BLaER1 treated with 17β-estradiol and CSF1 and Interleukin-3, amounts not matched to agents 10 nM and 100 nM (cell line): ENCODE results near the gene OPALIN.
A peak's percentile ranks its signal among the peaks of the same experiment; 100 is the strongest.
"Not testable (repeated sequence)": the region's sequence is repeated elsewhere in the genome, so short reads cannot be mapped to it uniquely, and the experiment has no call there.

Source experiments
- H3K27ac ChIP-seq, 11 experiments: shearing (Covaris generic); formaldehyde crosslinking; 2 replicates each; pipeline ENCODE4 v1.8.1; 2022
- H3K27me3 ChIP-seq, 11 experiments: shearing (Covaris generic); formaldehyde crosslinking; 2 replicates each; pipeline ENCODE4 v1.8.1; 2022
- H3K36me3 ChIP-seq, 11 experiments: shearing (Covaris generic); formaldehyde crosslinking; 2 replicates each; pipeline ENCODE4 v1.8.1; 2022
- H3K4me1 ChIP-seq, 10 experiments: shearing (Covaris generic); formaldehyde crosslinking; 2 replicates each; pipeline ENCODE4 v1.8.1; 2022
- H3K4me2 ChIP-seq, 11 experiments: shearing (Covaris generic); formaldehyde crosslinking; 2 replicates each; pipeline ENCODE4 v1.8.1; 2022
- H3K4me3 ChIP-seq, 10 experiments: shearing (Covaris generic); formaldehyde crosslinking; 2 replicates each; pipeline ENCODE4 v1.8.1; 2022
- H3K9ac ChIP-seq, 11 experiments: shearing (Covaris generic); formaldehyde crosslinking; 2 replicates each; pipeline ENCODE4 v1.8.1; 2022
- H3K9me3 ChIP-seq, 11 experiments: shearing (Covaris generic); formaldehyde crosslinking; replicated peaks in 1 of 11; 2 replicates each; pipeline ENCODE4 v1.8.1; 2022
- H4K20me1 ChIP-seq, 11 experiments: shearing (Covaris generic); formaldehyde crosslinking; 2 replicates each; pipeline ENCODE4 v1.8.1; 2022
- Cebpa-rat ChIP-seq, 11 experiments: shearing (Covaris generic); IDR thresholded peaks; 2 replicates each; pipeline ENCODE4 v1.8.1; 2022

OPALIN gene

GRCh38 chr10:96309628-96310320 lies 49.0 kb downstream of the OPALIN start:
- no peak for TF ChIP-seq Cebpa-rat (IDR thresholded peaks at IDR 0.05)
- Histone ChIP-seq H3K27ac (peak overlapping the region in 9 of 11 experiments; percentile 67 to 94 (median 87); a peak in 20 of 22 replicates), H3K4me2 (peak overlapping the region; percentile 71 to 98 (median 94)), H4K20me1 (peaks cover 0 to 50% (median 0%) of the 10 kb centered on the region in 11 experiments; a peak in 4 of 22 replicates), H3K4me3 (peak overlapping the region in 8 of 10 experiments; percentile 3 to 89 (median 64); a peak in 13 of 20 replicates), H3K4me1 (peaks cover 62 to 99% (median 86%) of the 10 kb centered on the region in 10 experiments), H3K9me3 (no peaks in the 10 kb centered on the region), H3K9ac (peak overlapping the region in 10 of 11 experiments; percentile 34 to 86 (median 81); a peak in 18 of 22 replicates), H3K27me3 (no peaks in the 10 kb centered on the region), H3K36me3 (peaks cover 0 to 99% (median 0%) of the 10 kb centered on the region in 11 experiments; a peak in 7 of 22 replicates)

DNA sequence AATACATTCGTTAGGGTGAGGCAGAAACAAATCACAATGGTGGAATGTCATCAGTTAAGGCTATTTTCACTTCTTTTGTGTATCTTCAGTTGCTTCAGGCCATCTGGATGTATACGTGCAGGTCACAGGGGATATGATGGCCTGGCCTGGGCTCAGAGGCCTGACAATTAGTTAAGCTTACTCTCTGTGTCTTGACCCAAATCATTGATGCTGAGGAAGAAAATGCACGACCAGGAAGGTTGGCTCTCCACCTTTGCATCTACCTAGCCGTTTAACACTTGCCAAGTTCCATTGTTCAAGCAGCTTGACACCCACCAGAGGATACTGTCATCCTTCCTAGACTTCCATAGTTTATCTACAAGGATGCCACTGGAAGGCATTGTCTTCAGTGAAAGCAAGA lies 49.9 kb downstream of the OPALIN start:
- Histone ChIP-seq H3K4me2 (peak overlapping the region; percentile 71 to 98 (median 94)), H3K36me3 (peaks cover 0 to 95% (median 0%) of the 10 kb centered on the region in 11 experiments; a peak in 7 of 22 replicates), H3K4me3 (peak overlapping the region in 8 of 10 experiments; percentile 33 to 89 (median 64); a peak in 14 of 20 replicates), H3K27ac (peak overlapping the region in 9 of 11 experiments; percentile 67 to 94 (median 87); a peak in 18 of 22 replicates), H4K20me1 (peaks cover 0 to 41% (median 0%) of the 10 kb centered on the region in 11 experiments; a peak in 4 of 22 replicates), H3K9ac (peak overlapping the region in 9 of 11 experiments; percentile 51 to 86 (median 82); a peak in 17 of 22 replicates), H3K4me1 (peaks cover 56 to 99% (median 86%) of the 10 kb centered on the region in 10 experiments)
- not testable (repeated sequence) for H3K9me3 ChIP-seq, H3K27me3 ChIP-seq

- H3K9me3 ChIP-seq: no peaks in the 10 kb centered on the region
- H3K27ac ChIP-seq: peak overlapping the region; percentile 1 to 94 (median 82); a peak in 20 of 22 replicates
- peaks cover 0 to 72% (median 0%) of the 10 kb centered on the region in 11 experiments; a peak in 6 of 22 replicates for H3K36me3 ChIP-seq
- TF ChIP-seq Cebpa-rat (IDR thresholded peaks at IDR 0.05): no peak
- peak overlapping the region; percentile 82 to 98 (median 94) for H3K4me2 ChIP-seq
- H3K4me3 ChIP-seq: peak overlapping the region; percentile 38 to 89 (median 64)
- H3K4me1 ChIP-seq: peaks cover 56 to 100% (median 92%) of the 10 kb centered on the region in 10 experiments
- H4K20me1 ChIP-seq: peaks cover 0 to 17% (median 0%) of the 10 kb centered on the region in 11 experiments; a peak in 2 of 22 replicates
- no peaks in the 10 kb centered on the region for H3K27me3 ChIP-seq
- peak overlapping the region; percentile 58 to 86 (median 82) for H3K9ac ChIP-seq
Measured at GRCh38 chr10:96306516-96306915, 52.3 kb downstream of the OPALIN start.

GRCh38 chr10:96305019-96305418 lies 53.8 kb downstream of the OPALIN start:
- peak overlapping the region in 9 of 11 experiments; percentile 69 to 86 (median 82); a peak in 18 of 22 replicates for H3K9ac ChIP-seq
- H3K27me3 ChIP-seq: no peaks in the 10 kb centered on the region
- peaks cover 0 to 65% (median 0%) of the 10 kb centered on the region in 11 experiments; a peak in 6 of 22 replicates for H3K36me3 ChIP-seq
- peaks cover 0 to 2% (median 0%) of the 10 kb centered on the region in 11 experiments; a peak in 2 of 22 replicates for H4K20me1 ChIP-seq
- peaks cover 56 to 100% (median 96%) of the 10 kb centered on the region in 10 experiments for H3K4me1 ChIP-seq
- no peak for TF ChIP-seq Cebpa-rat (IDR thresholded peaks at IDR 0.05)
- H3K4me3 ChIP-seq: peak overlapping the region in 9 of 10 experiments; percentile 41 to 89 (median 64); a peak in 16 of 20 replicates
- peak overlapping the region; percentile 82 to 98 (median 94) for H3K4me2 ChIP-seq
- no peaks in the 10 kb centered on the region for H3K9me3 ChIP-seq
- peak overlapping the region in 9 of 11 experiments; percentile 67 to 94 (median 87); a peak in 18 of 22 replicates for H3K27ac ChIP-seq

DNA sequence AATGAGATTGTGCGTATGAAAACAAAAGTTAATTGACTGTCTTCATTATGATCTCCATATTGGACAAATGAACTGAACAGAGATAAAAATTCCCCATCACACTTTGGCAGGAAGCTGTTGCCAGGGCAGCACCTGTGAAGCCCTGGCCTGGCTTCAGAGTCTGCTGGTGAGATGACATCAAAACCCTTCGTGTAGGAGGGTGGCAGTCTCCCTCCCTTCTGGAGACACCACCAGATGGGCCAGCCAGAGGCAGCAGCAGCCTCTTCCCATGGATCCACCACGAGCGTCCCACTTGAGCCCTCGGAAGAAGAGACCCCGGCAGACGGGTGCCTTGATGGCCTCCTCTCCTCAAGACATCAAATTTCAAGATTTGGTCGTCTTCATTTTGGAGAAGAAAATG lies 54.6 kb downstream of the OPALIN start, which contains the start of gene DNTT:
Gene DNTT (plus strand): TSS at position 205 of the 400 bp plus-strand sequence. CDS start 64 bp downstream, at position 269.
- peak within 1 kb of the TSS in 10 of 11 experiments; percentile 26 to 86 (median 82); a peak in 18 of 22 replicates for H3K9ac ChIP-seq
- H3K4me3 ChIP-seq: peak within 1 kb of the TSS; percentile 9 to 89 (median 64); a peak in 18 of 20 replicates
- peaks cover 56 to 100% (median 96%) of the 10 kb centered on the region in 10 experiments for H3K4me1 ChIP-seq
- no peaks in the 10 kb centered on the region; a peak in 1 of 22 replicates for H4K20me1 ChIP-seq
- H3K27ac ChIP-seq: peak within 1 kb of the TSS in 9 of 11 experiments; percentile 67 to 94 (median 87); a peak in 18 of 22 replicates
- no peak for TF ChIP-seq Cebpa-rat (IDR thresholded peaks at IDR 0.05)
- H3K36me3 ChIP-seq: peaks cover 0 to 57% (median 0%) of the 10 kb centered on the region in 11 experiments; a peak in 6 of 22 replicates
- H3K9me3 ChIP-seq: no peaks in the 10 kb centered on the region
- H3K27me3 ChIP-seq: no peaks in the 10 kb centered on the region
- peak within 1 kb of the TSS; percentile 84 to 98 (median 94) for H3K4me2 ChIP-seq

GRCh38 chr10:96301616-96302015 lies 57.2 kb downstream of the OPALIN start:
- Histone ChIP-seq H3K9me3 (no peaks in the 10 kb centered on the region), H3K36me3 (peaks cover 0 to 38% (median 0%) of the 10 kb centered on the region in 11 experiments; a peak in 2 of 22 replicates), H3K4me3 (peak overlapping the region in 5 of 10 experiments; percentile 10 to 89 (median 68); a peak in 7 of 20 replicates), H3K27me3 (no peaks in the 10 kb centered on the region), H3K4me1 (peaks cover 75 to 100% (median 96%) of the 10 kb centered on the region in 10 experiments), H3K27ac (peak overlapping the region in 9 of 11 experiments; percentile 23 to 94 (median 87); a peak in 17 of 22 replicates), H4K20me1 (no peaks in the 10 kb centered on the region), H3K9ac (peak overlapping the region in 9 of 11 experiments; percentile 8 to 86 (median 82); a peak in 16 of 22 replicates), H3K4me2 (peak overlapping the region; percentile 84 to 98 (median 94))
- TF ChIP-seq Cebpa-rat (IDR thresholded peaks at IDR 0.05): no peak

GRCh38 chr10:96299383-96299782 lies 59.4 kb downstream of the OPALIN start:
- H3K27me3 ChIP-seq: no peaks in the 10 kb centered on the region

GRCh38 chr10:96298362-96298761 lies 60.4 kb downstream of the OPALIN start:
- Histone ChIP-seq H3K9me3 (no peaks in the 10 kb centered on the region), H3K27me3 (no peaks in the 10 kb centered on the region), H3K4me1 (peaks cover 89 to 100% (median 100%) of the 10 kb centered on the region in 10 experiments), H3K27ac (peak overlapping the region; percentile 1 to 94 (median 68); a peak in 20 of 22 replicates), H3K4me3 (peak overlapping the region in 6 of 10 experiments; percentile 7 to 89 (median 58); a peak in 9 of 20 replicates), H3K4me2 (peak overlapping the region; percentile 84 to 98 (median 94)), H3K36me3 (peaks cover 0 to 15% (median 0%) of the 10 kb centered on the region in 11 experiments; a peak in 1 of 22 replicates), H4K20me1 (no peaks in the 10 kb centered on the region), H3K9ac (peak overlapping the region in 10 of 11 experiments; percentile 18 to 86 (median 69); a peak in 17 of 22 replicates)
- TF ChIP-seq Cebpa-rat (IDR thresholded peaks at IDR 0.05): no peak

More at GRCh38 chr10:96299383-96299782, 59.4 kb downstream of the OPALIN start:
- Histone ChIP-seq H3K4me2 (peak overlapping the region; percentile 84 to 98 (median 94)), H3K36me3 (peaks cover 0 to 16% (median 0%) of the 10 kb centered on the region in 11 experiments; a peak in 1 of 22 replicates), H3K9me3 (no peaks in the 10 kb centered on the region), H3K27ac (peak overlapping the region in 9 of 11 experiments; percentile 54 to 94 (median 87); a peak in 18 of 22 replicates), H3K9ac (peak overlapping the region in 9 of 11 experiments; percentile 53 to 86 (median 82); a peak in 19 of 22 replicates), H3K4me1 (peaks cover 89 to 100% (median 99%) of the 10 kb centered on the region in 10 experiments), H4K20me1 (no peaks in the 10 kb centered on the region), H3K4me3 (peak overlapping the region; percentile 7 to 89 (median 50); a peak in 19 of 20 replicates)
- no peak for TF ChIP-seq Cebpa-rat (IDR thresholded peaks at IDR 0.05)
